Keratinocyte (primary cell): ENCODE data around the gene ZSCAN30.

ENCODE experiments used
- CTCF ChIP-seq, 3 experiments: IDR thresholded peaks in 1 of 3; conservative IDR thresholded peaks in 1 of 3; optimal IDR thresholded peaks in 1 of 3; 2 replicates in 2 of 3; 3 replicates in 1 of 3; pipeline versions ENCODE3 to v1.5.1; 2011; ENCODE audit warnings: low read length in 3 of 3, mild to moderate bottlenecking in 3 of 3, moderate library complexity in 2 of 3, control low read depth in 1 of 3, inconsistent platforms in 1 of 3; ENCODE audit not compliant: insufficient read depth in 2 of 3; ENCODE audit errors: extremely low read depth in 1 of 3
- EZH2 ChIP-seq: IDR thresholded peaks from one replicate; pipeline ENCODE4 v1.6.1; 2012; ENCODE audit warnings: inconsistent platforms, mild to moderate bottlenecking, low read length, moderate library complexity

GRCh38 chr18:35245719-35246317 lies 44.2 kb downstream of the ZSCAN30 start:
- TF ChIP-seq CTCF (optimal IDR thresholded peaks at IDR 0.05 in 1 of 3, IDR thresholded peaks at IDR 0.05 in 1 of 3, conservative IDR thresholded peaks at IDR 0.05 in 1 of 3; ENCODE audit: extremely low read depth in 1 of 3, insufficient read depth in 2 of 3, low read length in 3 of 3): no peak
- TF ChIP-seq EZH2: no peak
